GM12878 (cell line): Measurements from ENCODE around the gene MAST1. TPM values are rescaled to one million over a fixed set of nuclear protein-coding genes. Genes with fewer than 3 reads are reported as not detected.

Experiments
- BCL11A ChIP-seq: IDR thresholded peaks from 2 replicates; pipeline ENCODE4 v1.6.1; 2011; ENCODE audit warnings: low read depth, low read length
- CHD1 ChIP-seq: IDR thresholded peaks from 2 replicates; pipeline ENCODE4 v1.6.1; 2012; ENCODE audit warnings: low read depth, low read length, improper control_type of control experiment
- CHD4 ChIP-seq: fragments of 200-600 bp; sonication (generic); IDR thresholded peaks from 2 replicates; pipeline ENCODE4 v1.6.1; 2016; ENCODE audit warnings: mild to moderate bottlenecking
- CREB1 ChIP-seq: IDR thresholded peaks from 2 replicates; pipeline ENCODE4 v1.6.1; 2012; ENCODE audit warnings: low read depth, mild to moderate bottlenecking, inconsistent platforms
- DPF2 ChIP-seq: fragments of 450-650 bp; IDR thresholded peaks from 2 replicates; pipeline ENCODE4 v1.6.1; 2017; ENCODE audit warnings: mild to moderate bottlenecking
- E4F1 ChIP-seq: fragments of 450-650 bp; IDR thresholded peaks from 2 replicates; pipeline ENCODE4 v1.6.1; 2018; ENCODE audit warnings: borderline replicate concordance, mild to moderate bottlenecking; ENCODE audit not compliant: partially characterized antibody
- EGR1 ChIP-seq, 2 experiments: IDR thresholded peaks; 1 replicate in 1 of 2; 2 replicates in 1 of 2; pipeline ENCODE4 v1.6.1; 2011 to 2012; ENCODE audit warnings: low read depth in 2 of 2, low read length in 2 of 2, borderline replicate concordance in 1 of 2, mild to moderate bottlenecking in 1 of 2, moderate library complexity in 1 of 2
- EP300 ChIP-seq, 2 experiments: fragments of 150-350 bp in 1 of 2; IDR thresholded peaks; 2 replicates each; pipeline ENCODE4 v1.6.1; 2011 to 2012; ENCODE audit warnings: low read depth in 2 of 2, low read length in 2 of 2, borderline replicate concordance in 1 of 2, improper control_type of control experiment in 1 of 2, inconsistent platforms in 1 of 2; ENCODE audit not compliant: control insufficient read depth in 1 of 2
- JUNB ChIP-seq: IDR thresholded peaks from 2 replicates; pipeline ENCODE4 v1.6.1; 2016; ENCODE audit warnings: antibody characterized with exemption, mild to moderate bottlenecking
- JUND ChIP-seq: IDR thresholded peaks from 2 replicates; pipeline ENCODE4 v1.6.1; 2012; ENCODE audit warnings: low read depth, mild to moderate bottlenecking, low read length, improper control_type of control experiment, moderate library complexity
- KDM1A ChIP-seq: fragments of 200-600 bp; sonication (generic); IDR thresholded peaks from 2 replicates; pipeline ENCODE4 v1.6.1; 2016; ENCODE audit warnings: borderline replicate concordance
- PAX8 ChIP-seq: fragments of 450-650 bp; IDR thresholded peaks from 2 replicates; pipeline ENCODE4 v1.6.1; 2017; ENCODE audit warnings: mild to moderate bottlenecking, moderate library complexity
- RB1 ChIP-seq: fragments of 450-650 bp; formaldehyde crosslinking; IDR thresholded peaks from 2 replicates; pipeline ENCODE4 v1.6.1; 2017; ENCODE audit warnings: mild to moderate bottlenecking, borderline replicate concordance
- SIN3A ChIP-seq: IDR thresholded peaks from 2 replicates; pipeline ENCODE4 v1.6.1; 2012; ENCODE audit warnings: low read depth, low read length, improper control_type of control experiment
- SP1 ChIP-seq: IDR thresholded peaks from one replicate; pipeline ENCODE4 v1.6.1; 2011; ENCODE audit warnings: low read depth, low read length
- SRF ChIP-seq, 2 experiments: IDR thresholded peaks; 2 replicates each; pipeline ENCODE4 v1.6.1; 2011; ENCODE audit warnings: low read depth in 2 of 2, low read length in 2 of 2, mild to moderate bottlenecking in 1 of 2, moderate library complexity in 1 of 2
- USF2 ChIP-seq: IDR thresholded peaks from 2 replicates; pipeline ENCODE4 v1.6.1; 2011; ENCODE audit warnings: low read depth, low read length, improper control_type of control experiment, borderline replicate concordance
- polyA plus RNA-seq, 11 experiments: library from polyadenylated mRNA; depleted of rRNA in 4 of 11; unstranded in 6 of 11; stranded (reverse) in 5 of 11; fragments of >200 nt; fragmentation: Nextera tagmentation in 4 of 11; fragmentation: Illumina TruSeq in 1 of 11; extraction: Ambion mirVana in 4 of 11; extraction: Trizol in 1 of 11; gene quantifications; 1 replicate in 1 of 11; 2 replicates in 10 of 11; pipeline versions ENCODE4 v1.2.1 to v1.2.3, GENCODE V29; 2011 to 2016; ENCODE audit warnings: inconsistent platforms in 2 of 11, missing spikeins in 2 of 11, low read depth in 1 of 11
- total RNA-seq, 4 experiments: library from RNA; depleted of rRNA in 3 of 4; stranded (reverse); fragments of >200 nt in 3 of 4; fragmentation: Illumina TruSeq in 1 of 4; extraction: Trizol in 1 of 4; gene quantifications; 2 replicates each; pipeline versions ENCODE4 v1.2.1 to v1.2.3, GENCODE V29; 2013 to 2021

The MAST1 gene
- total and polyA plus RNA-seq, 10 of the 15 experiments (the other 5 are each of a cell fraction or from before 2014, with no cell fraction given), result 0.08 to 0.79 (median 0.44) TPM; not detected in 1

DNA sequence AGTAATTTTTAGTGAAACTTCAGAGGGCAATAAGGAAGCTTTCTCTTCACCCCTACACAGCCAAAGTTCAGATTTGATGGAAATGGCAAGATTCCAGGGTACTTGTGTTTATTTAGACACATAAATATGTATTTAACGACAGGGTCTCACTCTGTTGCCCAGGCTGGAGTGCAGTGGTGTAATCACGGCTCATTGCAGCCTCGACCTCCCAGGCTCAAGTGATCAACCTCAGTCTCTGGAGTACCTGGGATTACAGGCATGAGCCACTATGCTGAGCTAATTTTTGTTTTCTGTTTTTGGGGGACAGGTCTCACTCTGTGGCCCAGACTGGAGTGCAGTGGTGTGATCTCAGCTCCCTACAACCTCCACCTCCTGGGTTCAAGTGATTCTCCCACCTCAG lies 82.7 kb downstream of the MAST1 start (continued):
- TF ChIP-seq E4F1, result no peak
- TF ChIP-seq CHD4, result no peak
- TF ChIP-seq SIN3A, result no peak
- no peak for TF ChIP-seq DPF2
- TF ChIP-seq SP1, result no peak
- no peak for TF ChIP-seq JUND
- TF ChIP-seq RB1, result no peak
- no peak for TF ChIP-seq CREB1
- TF ChIP-seq SRF (IDR thresholded peaks at IDR 0.05; ENCODE audit: low read depth in 2 of 2, low read length in 2 of 2), result no peak
- no peak for TF ChIP-seq CHD1
- TF ChIP-seq EGR1 (IDR thresholded peaks at IDR 0.05; ENCODE audit: borderline replicate concordance in 1 of 2, low read depth in 2 of 2, low read length in 2 of 2), result no peak
- TF ChIP-seq PAX8, result no peak
- no peak for TF ChIP-seq BCL11A
- no peak for TF ChIP-seq EP300 (IDR thresholded peaks at IDR 0.05; ENCODE audit: borderline replicate concordance in 1 of 2, control insufficient read depth in 1 of 2, low read depth in 2 of 2, low read length in 2 of 2)
- TF ChIP-seq JUNB, result no peak
- TF ChIP-seq KDM1A, result no peak
- no peak for TF ChIP-seq USF2
